NCI-H1694 (cell line): ENCODE data around the gene RBMS2.

ENCODE experiments used
- DNase-seq: peaks from one replicate; lab custom pipeline; 2025; lab: John Stamatoyannopoulos, UW

Gene RBMS2

GRCh38 chr12:56631790-56632700, 110.4 kb downstream of the RBMS2 start:
- DNase-seq = no peak

DNA sequence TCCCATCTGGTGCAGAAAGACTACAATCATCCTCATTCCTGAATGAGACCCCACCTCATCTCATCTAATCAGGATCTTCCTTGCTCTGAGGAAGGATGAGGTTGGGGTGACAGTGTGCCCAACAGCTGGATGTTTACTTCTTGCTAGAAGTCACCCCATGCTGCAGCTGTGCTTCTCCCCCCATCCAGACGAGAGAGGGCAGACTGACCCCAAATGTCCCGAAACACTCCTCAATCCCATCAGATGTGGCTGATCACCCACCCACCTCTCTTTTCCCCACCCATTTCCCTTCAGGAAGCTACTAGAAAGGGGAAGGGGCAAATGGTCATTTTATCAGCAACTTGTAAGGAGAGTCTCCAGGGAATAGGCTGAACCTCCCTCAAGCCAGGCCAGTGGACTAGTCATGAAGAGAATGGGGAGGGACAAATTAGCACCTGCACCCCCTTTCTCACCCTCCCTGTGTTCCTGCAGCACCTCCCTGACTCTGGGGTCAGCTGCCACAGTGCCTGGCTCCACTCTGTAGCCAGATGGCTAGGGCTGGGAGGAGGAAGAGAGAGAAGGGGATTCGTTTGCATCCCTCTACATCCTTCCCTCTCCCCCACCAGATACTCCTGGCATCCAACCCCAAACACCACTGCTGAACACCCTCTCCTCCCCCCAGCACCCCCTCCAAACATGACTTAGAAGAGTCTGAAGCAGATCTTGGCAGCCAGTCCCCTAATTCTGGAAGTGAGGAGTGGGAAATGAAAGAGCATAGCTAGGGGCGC, 111.3 kb downstream of the RBMS2 start:
- no peak for DNase-seq

GRCh38 chr12:56633468-56634241, 112.0 kb downstream of the RBMS2 start:
- no peak for DNase-seq

- no peak for DNase-seq
These were observed 112.7 kb downstream of the RBMS2 start for GRCh38 chr12:56634242-56634836.

- DNase-seq = peak; percentile 21
These were observed 113.5 kb downstream of the RBMS2 start for GRCh38 chr12:56634837-56635791.

- DNase-seq = peak; percentile 64
These were observed 114.4 kb downstream of the RBMS2 start for GRCh38 chr12:56635806-56636674.

GRCh38 chr12:56636675-56637540, 115.3 kb downstream of the RBMS2 start:
- peak; percentile 98 for DNase-seq

- no peak for DNase-seq
These were observed 116.0 kb downstream of the RBMS2 start for GRCh38 chr12:56637621-56638020.

DNA sequence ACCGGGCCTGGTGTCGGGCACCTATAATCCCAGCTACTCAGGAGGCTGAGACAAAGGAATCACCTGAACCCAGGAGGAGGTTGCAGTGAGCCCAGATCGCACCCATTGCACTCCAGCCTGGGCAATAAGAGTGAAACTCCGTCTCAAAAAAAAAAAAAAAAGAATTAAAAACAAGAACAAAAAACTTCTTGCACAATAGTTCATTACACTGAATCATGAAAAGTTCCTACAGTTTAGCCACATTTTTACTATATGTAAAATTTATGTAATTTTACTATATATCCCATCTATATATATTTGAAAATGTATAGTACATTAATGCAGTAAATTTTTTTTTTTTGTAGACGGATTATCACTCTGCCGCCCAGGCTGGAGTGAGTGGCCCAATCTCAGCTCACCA, 119.6 kb downstream of the RBMS2 start:
- no peak for DNase-seq

- DNase-seq = no peak
These were observed 123.0 kb downstream of the RBMS2 start for GRCh38 chr12:56644654-56645053.

- DNase-seq = no peak
These were observed 123.6 kb downstream of the RBMS2 start for GRCh38 chr12:56645201-56645716.
